OCI-LY1 (cell line): ENCODE measurements around the gene RTKN.

Experiments
- CTCF ChIP-seq: fragments of 200-600 bp; sonication (generic), shearing (Covaris generic); IDR thresholded peaks from 2 replicates; pipeline ENCODE4 v1.5.1; 2017; ENCODE audit warnings: mild to moderate bottlenecking, antibody characterized with exemption, low read length, moderate library complexity, mixed read lengths
- EZH2 ChIP-seq: fragments of 200-600 bp; sonication (generic), shearing (Covaris generic); IDR thresholded peaks from 2 replicates; pipeline ENCODE4 v1.8.0; 2017; ENCODE audit warnings: borderline replicate concordance, mixed run types, mild to moderate bottlenecking, antibody characterized with exemption, low read length, moderate library complexity, mixed read lengths

DNA sequence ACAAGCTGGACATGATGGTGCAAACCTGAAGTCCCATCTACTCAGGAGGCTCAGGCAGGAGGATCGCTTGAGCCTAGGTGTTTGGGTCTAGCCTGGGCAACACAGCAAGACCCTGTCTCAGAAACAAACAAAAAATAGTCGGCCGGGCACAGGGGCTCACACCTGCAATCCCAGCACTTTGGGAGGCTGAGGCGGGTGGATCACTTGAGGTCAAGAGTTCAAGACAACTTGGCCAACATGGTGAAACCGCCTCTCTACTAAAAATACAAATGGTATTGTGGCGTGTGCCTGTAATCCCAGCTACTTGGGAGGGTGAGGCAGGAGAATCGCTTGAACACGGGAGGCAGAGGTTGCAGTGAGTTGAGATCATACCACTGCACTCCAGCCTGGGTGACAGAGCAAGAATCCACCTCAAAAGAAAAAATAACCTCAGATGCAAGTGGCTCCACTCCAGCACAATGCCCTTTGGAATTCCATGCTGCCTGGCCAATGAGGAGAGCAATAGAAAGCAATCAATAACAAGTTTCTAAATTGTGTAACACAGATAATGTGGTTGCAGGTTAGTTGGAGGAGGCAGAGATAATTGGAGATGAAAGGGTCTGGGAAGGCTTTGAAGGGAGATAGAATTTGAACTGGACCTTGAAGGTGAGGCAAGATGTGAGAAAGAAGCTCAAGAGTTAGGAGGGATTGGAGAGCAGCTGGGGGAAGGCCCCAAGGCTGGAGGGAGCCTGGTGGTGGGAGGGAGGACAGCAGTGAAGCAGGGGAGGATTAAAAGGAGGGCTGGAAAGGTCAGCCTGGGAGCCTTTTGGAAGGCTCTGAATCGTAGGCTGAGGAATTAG, 47.1 kb upstream of the RTKN start:
- TF ChIP-seq EZH2 = no peak
- TF ChIP-seq CTCF = no peak
